ENCODE results near the gene PRELID2.
"Not testable (repeated sequence)": the region's sequence is repeated elsewhere in the genome, so short reads cannot be mapped to it uniquely, and the experiment has no call there.

PRELID2 gene

DNA sequence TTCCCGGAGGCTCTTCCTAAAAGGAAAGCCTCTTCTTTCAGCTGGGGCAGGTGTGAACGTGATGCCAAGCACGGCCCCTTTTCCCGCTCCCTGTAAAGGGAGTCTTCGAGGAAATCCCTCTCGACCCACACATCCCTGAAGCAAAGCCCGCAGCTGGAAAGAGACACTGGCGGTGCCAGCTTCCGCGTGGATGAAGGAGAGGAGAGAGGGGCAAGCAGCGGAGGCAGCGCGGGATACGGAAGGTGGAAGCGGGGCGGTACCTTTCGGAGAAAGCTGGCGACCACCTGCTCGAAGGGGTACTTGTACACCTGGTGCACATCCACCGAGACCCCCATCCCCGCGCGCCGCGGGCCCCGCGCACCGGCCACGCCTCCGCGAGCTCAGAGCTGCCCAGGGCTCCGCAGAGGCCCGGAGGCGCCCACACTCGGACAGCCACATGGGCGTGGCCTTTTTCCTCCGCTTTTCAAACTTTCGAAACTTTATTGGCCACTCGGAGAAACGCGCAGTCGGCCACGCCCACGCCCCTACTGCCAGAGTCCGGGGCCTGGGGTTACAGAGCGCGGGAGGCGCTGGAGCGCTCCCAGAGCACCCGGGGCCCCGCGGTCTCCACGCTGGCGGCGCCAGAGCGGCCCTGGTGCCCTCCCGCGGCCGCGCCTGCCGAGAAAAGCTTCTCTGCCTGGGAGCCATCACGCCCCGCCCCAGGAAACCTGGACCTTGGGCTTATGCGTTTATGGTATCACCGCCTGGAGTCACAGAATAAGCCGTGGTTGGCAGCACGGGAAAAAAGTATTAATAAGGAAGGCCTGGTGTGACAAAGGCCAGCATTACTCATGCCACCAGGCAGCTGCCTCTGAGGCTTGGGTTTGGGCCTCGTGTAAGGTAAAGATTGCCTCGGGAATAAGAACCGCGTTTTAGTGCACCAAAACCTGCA lies at the start of gene PRELID2:
Gene PRELID2 (minus strand): TSS at position 426 of the 931 bp plus-strand sequence. CDS start 91 bp downstream, at position 335.
- peak; percentile 55 for DNase-seq

DNA sequence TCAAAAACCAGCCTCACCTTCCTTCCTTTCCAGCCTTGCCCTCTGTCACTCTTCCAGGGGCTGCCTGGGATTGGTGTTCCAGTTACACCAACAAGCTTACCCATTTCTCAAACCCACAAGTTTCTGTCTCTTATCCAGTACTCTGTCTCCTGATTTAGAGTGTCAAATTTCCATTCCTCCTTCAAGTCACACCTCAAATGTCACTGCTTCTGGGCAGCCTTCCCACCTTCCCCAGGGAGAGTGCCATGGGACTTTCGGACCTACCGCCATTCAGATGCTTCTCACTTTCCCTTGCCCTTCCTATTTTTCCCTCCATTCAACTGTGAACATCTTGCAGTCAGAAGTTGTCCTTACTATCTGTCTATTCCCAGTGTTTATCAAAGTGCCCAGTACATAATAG lies 39.6 kb upstream of the PRELID2 start:
- no peak for DNase-seq

DNA sequence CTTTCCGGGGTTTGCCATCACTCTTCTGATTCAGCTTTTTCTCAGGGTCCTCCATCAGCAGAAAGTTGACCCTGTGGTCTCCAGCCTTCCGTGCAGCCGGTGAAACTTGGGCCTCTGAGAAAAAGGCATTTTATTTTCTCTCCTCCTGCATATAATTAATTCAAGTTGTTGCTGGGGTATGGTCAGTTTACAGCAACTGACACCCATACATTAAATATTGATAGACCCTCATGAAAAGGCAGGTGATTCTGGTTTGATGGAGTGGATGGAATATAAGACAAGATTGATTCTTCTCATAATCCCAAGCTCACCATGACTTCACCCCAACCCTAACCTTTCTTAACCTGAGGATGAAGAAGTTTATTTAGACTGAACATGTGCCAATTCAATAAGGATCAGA lies 37.8 kb upstream of the PRELID2 start, which contains the start of gene GRXCR2:
Gene GRXCR2 (minus strand): TSS at position 101 of the 400 bp plus-strand sequence. CDS start 46 bp downstream, at position 55.
- no peak for DNase-seq

DNA sequence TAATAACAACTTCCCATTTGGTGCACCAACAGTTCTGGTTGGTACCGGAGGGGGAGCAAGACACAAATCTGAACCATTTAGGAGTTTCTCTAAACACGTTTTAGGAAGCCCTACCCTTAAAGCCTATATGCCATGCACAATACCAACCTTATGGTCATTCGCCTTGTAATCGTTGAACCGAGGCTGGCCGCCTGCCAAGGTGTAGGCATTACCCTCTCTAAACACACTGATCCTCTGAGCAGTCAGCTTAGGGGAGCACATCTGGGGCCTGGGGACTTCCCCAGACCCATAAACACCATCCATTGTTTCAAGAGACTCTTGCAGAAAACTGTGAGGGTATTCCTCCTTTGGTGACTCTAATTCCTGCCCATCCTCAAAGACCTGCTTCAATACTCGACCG lies 37.3 kb upstream of the PRELID2 start:
- DNase-seq: no peak

DNA sequence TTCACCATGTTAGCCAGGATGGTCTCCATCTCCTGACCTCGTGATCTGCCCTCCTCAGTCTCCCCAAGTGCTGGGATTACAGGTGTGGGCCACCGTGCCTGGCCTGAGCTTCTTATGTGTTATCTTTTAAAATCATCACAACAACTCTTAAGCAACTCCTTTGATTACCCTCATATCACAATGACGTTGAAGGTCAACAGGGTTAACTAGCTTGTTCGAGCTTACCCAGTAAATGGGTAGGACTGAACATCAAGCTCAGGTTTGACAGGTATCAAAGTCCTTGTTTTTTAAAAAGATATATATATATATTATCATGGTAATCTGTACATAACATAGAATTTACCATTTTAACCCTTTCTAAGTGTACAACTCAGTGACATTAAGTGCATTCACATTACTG lies 34.6 kb upstream of the PRELID2 start:
- no peak for DNase-seq

DNA sequence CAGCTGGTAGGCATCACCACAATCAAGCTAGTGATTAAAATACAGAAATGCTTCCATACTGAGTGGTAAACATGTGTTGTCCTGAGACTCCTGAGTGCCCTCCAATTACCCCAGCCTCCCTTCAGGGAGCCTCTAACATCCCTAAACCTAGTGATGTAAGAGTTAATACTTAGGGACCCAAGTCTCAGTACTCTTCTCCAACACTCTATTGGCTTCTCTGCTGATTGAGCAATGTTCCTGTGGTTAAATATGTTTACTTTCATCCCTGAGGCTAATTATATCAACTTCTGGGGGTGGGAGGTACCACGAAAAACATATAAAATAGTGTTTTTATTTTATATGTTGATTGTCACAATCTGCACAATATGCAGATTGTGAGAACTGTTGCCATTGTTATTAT lies 32.7 kb upstream of the PRELID2 start:
- DNase-seq: no peak

DNA sequence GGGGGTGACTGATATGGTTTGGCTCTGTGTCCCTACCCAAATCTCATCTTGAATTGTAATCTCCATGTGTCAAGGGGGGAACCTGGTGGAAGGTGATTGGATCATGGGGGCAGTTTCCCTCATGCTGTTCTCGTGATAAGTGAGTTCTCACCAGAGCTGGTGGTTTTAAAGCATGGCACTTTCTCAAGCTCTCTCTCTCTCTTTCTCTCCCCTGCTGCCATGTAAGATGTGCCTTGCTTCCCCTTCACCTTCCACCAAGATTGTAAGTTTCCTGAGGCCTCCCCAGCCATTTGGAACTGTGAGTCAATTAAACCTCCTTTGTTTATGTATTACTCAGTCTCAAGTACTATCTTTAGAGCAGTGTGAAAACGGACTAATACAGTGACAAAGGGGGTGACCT lies 29.3 kb upstream of the PRELID2 start:
- not testable (repeated sequence) for DNase-seq

DNA sequence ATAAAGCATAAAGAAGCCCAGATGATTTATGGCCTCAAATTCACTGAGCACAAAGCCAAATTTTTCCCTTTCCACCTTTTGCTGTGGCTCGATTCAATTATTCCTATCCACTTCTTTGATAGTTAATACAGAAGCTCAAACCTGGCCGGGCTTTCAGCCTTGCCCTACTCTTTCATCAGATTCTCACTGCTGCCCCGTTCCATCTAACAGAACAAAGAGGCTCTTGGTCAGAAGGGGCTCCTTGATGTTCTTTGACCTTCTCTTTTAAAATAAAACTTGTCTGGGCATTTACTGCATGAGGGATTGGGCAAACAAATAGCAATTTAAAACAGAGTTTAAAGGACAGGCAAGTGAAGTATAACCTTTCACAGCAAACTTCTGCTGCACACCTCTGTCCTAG lies 27.9 kb upstream of the PRELID2 start:
- no peak for DNase-seq

DNA sequence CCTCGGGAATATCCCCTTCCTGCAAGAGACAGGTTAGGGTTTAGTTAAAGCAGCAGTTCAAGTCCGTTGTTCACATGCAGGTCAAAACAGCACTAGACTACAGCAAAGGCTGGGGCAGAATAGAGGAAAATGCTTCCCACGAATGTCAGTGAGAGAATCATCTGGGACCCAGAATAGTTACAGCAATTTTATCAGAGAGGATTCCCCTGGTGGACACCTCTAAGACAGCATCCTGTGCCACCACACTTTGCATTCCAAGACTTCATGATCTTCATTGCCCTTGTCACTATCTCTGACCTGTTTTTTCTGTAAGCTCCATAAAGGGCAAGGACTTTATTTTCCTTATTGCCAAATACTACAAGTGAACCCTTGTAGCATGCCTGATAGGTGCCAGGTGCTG lies 24.8 kb upstream of the PRELID2 start:
- no peak for DNase-seq

DNA sequence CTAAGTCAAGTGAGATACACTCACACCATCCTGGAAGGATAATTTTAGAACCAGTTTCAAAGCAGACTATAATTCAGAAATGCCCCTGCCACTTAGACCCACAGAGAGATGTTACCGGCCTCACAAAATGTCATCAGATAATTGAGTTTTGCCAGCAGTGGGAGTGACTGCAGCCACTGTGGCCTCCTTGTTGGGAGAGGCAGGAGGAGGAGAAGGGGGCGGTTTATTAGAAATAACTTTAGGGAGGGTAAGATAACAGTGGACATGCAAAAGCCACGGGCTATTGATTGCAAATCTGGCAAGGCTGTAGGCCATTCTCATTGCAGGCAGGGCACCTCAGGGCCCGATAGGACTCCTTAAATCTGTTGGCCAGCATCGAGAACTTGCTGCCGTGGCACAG lies 24.3 kb upstream of the PRELID2 start:
- DNase-seq: no peak

DNA sequence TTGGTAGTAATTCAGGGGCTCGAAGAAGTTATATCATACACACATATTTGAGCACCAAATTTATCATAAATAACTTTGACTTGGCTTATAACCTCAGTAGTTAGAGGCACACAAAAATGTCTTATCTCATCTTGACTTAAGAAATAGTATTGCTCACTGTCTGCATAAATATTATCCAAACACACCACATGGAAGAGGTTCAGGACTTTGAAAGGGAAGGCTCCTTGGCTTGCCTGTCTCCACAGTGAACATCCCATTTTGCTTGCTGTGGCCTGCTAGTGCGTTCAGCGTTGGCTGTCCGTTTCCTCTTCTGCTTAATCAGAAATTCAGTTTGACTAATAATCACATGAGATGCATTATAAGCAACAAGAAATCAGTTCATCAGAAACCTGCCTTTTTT lies 23.8 kb upstream of the PRELID2 start:
- DNase-seq: no peak

DNA sequence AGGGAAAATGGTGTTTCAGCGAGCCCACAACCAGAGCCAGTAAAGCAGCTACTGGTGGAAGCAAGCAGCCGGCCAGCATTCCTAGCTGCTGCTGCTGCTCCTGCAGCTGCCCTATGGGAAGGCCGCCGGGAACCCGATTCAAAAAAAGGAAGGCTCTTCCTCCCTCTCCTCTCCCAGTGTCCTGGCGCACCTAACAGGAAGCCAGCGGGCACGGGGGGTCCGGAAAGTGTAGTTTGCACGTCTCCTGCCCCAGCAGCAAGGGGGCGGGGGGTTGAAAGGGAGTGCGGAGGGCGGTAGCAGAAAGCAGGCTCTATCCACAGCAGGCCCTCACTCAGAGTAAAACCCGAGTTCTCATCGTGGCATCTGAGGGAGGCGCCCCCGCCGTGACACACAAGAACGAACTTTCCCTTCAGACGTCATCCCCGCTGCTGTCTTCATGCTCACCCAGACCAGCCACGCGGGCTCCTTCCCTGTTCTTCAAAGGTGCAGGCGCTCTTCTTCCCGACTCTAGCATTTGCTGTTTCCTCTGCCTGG lies 21.2 kb upstream of the PRELID2 start:
- peak; percentile 40 for DNase-seq

DNA sequence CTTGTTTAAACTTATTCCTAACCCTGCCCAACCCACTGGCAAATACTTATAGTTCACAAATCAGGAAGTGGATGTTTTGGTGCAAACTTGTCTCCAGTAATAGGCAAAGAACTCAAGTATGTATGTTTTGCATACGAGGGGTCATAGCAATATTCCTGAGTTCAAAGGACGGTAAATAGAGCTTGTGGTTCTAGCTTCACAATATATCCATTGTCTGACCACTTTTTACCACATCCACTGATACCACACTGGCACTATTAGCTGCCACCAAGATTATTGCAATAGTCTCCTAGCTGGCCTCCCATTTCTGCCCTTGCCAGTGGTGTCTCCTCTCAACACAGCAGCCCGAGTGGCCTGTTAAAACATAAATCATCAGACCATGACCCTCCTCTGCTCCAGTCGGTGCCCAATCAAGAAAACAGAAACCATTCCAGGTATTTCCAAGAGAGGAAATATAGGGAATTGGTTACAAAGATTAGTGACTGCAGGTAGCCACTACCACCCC lies 20.7 kb upstream of the PRELID2 start:
- no peak for DNase-seq

DNA sequence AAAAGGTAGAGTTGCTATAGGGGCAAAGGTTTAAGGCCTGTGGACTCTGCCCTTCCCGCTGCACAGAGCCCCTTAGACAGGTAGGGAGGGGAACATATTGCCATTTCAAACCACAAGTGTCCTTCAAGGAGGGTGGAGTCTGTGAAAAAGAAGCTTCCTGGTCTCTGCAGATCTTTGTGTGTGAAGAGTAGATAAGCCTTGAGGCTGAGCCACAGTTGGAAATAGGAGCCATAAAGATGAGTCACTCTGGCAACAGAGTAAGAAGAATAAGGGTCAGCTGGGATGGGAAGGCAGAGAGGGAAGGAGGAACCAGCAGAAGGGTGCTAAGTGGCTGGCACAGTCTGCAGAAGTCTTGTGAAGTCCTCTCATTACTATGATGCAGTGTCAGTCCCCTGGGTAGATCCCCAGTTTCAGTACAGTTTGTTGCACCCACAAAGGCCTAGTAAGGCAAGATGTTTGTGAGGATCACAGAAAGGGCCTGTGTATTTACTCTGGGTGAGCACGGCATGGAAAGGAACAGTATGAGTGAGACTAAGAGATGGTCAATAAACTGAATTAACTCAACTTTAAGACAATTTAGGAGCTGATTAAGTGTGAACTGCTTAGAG lies 19.6 kb upstream of the PRELID2 start:
- no peak for DNase-seq

DNA sequence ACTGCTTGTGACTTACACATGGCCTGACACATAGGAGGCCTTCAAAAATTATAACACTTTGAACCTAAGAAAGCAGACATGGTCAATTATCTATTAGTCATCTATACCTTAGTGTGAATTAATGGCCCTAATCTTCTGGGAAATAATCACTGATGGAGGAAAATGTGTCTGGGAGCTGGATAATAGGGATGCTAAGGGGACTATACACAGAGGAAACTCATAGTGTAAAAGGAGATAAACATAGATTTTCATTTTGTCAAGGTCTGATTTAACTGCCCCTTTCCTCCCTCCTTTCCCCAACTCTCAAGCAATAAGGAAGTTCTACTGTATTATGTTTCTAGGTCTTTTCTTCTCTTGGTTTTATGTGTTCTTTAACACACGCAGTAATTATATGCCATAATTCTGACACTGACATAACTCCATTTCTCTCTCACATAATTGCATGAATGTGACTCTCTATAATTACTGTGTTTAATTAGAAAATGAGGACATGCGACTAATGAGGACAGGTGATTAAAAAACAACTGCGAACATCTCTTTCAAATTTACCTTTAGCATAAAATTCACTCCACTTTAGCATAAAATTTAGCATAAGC lies 18.7 kb upstream of the PRELID2 start:
- no peak for DNase-seq

DNA sequence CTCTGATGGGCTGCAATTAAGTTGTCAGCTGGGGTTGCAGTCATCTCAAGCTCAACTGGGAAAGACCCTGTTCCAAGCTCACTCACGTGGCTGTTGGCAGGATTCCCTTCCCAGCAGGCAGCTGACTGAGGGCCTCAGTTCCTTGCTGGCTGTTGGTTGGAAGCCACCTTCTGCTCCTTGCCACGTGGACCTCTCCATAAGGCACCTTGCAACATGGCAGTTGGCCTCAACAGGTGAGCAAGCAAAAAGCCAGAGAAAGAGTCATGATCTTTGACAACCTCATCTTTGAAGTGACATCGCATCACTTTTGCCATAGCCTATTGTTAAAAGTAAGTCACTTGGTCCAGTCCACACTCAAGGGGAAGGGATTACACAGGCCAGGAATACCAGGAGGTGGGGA lies 17.8 kb upstream of the PRELID2 start:
- DNase-seq: no peak

DNA sequence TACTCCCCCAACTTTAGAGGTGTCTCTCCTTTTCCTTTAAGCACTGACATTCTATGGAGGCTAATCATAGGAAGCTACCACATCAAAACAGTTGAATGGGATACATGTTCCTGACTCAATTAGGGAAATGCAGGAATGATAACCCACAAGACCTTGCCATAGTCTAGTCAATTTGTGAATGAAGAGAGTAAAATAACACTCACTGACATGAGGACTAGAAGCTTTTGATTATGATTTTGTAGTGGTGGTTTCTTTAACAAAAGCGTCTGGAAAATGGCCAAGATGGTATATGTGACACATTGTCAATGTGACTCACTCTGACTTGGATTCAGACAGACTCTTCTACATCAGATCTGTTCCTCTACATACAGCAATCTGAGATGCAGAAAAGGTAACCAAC lies 13.7 kb upstream of the PRELID2 start:
- DNase-seq: no peak

DNA sequence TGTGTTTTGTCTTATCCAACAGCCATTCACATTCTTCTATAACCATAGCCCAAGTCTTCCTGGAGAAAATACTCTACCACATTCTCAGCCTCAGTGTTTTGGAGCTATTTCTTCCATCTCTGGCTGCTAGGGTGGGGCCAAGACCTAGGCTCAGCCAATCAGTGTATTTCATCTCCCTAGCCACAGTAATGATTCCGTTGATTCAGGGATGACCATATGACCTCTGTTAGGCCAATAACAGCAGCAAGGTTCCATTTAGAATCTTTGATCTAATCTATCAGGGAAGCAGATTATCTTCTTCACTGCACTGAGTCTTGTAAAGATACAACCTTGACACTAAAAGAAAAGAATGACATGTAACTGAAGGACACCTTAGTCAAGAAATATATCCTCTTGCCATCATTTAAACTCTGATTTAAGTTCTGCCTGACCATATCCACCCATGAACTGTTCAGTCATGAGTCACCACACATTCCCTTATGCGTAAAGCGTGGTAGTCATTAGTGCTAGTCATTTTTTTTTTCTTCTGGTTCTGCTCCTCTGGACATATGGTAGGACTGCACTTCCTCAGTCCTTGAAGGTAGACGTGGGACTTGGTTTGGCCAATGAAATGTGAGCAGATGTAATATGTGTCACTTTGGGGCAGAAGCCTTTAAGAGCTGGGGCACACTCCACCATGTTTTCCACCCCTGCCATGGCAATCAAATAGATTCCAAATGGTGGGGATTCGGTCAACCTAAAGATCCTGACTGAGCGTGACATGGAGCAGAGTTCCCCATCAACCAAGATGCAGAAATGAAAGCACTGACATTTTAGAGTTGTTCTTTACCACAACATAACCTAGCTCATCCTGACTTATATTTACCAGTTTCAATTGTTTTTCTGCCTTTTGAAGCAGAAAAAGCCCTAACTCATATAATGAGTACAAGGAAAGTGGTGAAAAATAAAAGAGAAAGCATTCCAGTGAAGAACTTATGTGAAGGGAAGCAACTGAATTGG lies 12.7 kb upstream of the PRELID2 start:
- no peak for DNase-seq

DNA sequence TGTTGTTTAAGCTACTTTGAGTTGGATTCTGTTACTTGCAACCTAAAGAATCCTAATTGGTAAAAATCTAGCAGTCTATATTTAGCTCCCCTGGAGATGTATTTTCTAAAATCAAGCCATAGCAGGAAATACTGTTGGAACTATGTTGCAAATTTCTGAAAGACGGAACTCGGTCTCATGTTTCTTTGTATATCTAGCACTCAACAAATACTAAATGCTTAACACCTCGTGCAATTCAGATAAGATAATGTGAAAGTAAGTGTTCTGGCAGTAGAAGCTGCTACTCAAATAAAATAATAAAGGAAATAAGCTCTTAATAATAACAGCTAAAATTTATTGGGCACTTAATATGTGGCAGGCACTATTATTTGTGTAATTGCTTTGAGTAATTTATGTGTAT lies 10.9 kb upstream of the PRELID2 start:
- DNase-seq: no peak

DNA sequence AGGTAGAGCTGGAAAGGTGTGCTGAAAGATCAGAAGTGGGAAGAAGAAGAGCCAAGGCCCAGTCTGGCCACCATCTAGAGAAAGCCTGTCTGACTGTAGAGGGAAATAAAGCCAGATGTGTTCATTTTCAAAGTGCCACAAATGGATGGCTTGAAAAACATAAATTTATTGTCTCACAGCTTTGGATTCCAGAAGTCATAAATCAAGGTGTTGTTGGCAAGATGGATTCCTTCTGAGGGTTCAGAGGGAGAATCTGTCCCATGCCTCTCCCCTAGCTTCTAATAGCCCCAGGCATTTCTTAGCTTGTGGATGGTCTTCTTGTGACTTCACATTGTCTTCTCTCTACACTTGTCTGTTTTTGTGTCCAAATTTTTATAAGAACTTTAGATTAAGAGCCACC lies 6.2 kb upstream of the PRELID2 start:
- no peak for DNase-seq

DNA sequence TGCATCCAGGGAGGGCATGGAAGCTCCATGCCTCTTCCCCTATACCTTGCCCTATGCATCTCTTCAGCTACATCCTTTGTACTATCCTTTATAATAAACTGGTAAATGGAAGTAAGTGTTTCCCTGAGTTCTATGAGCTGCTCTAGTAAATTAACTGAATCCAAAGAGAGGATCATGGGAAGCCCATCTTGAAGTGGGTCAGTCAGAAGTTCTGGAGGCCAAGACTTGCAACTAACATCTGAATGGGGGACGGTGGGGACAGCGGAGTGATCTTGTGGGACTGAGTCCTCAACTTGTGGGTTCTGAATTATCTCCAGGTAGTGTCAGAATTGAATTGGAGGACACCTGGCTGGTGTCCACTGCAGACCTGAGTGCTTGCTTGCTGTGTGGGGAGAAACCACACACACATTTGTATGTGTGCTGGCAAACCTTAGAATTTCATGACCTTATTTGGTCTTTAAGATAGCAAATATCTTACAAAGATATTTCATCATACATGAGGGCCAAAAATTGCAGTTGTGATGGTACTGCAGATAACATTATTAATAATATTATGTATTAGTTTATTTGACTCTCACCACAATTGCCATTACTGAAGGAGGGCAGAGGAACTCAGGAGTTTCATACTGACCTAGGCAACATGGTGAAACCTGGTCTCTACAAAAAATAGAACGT lies 5.5 kb upstream of the PRELID2 start:
- no peak for DNase-seq

DNA sequence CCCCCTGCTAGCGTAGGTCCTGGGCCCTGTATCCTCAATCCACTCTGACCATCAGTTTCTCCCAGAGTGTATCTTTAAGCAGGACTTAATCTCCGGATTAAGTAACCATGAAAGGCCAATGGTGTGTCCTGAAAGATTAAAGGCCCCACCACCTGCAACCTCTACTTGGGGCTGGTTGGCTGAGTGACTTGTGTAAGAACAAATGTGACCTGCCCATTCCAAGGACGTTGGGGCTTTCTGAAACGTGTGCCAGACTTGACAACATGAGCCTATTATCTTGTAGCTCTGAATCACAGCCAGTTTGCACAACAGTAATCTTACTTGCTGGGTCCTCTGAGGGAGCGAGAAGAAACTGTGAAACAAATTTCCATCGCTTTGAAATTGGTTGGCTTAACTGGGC lies 3.1 kb upstream of the PRELID2 start:
- no peak for DNase-seq
